T-cell (primary cell): ENCODE results near the gene WDFY4. TPM values are rescaled to one million over a fixed set of nuclear protein-coding genes. Genes with fewer than 3 reads are reported as not detected.

ENCODE experiments used
- ATAC-seq, 4 experiments: fragments of 200-7000 bp in 3 of 4; fragments of 150-1000 bp in 1 of 4; cut with Tn5 transposase; replicated peaks in 1 of 4; 1 replicate in 3 of 4; 2 replicates in 1 of 4; pipeline ENCODE4 v1.10.0; 2021; ENCODE audit warnings: moderate library complexity in 3 of 4, mild to moderate bottlenecking in 2 of 4, moderate number of reproducible peaks in 1 of 4
- CTCF ChIA-PET, 2 donors: fragments of 300-600 bp; sonication (Branson Sonifier 250); formaldehyde crosslinking; loops; one replicate each; lab custom pipeline; 2022; ENCODE audit warnings: antibody characterized with exemption in 2 of 2; lab: Charles Lee
- POLR2A ChIA-PET, 2 donors: fragments of 300-600 bp; sonication (Branson Sonifier 250); formaldehyde crosslinking; loops; one replicate each; lab custom pipeline; 2022; ENCODE audit warnings: antibody characterized with exemption in 2 of 2; lab: Charles Lee
- DNase-seq, 35 experiments: peaks; one replicate each; pipeline versions ENCODE4 v3.0.0 to v3.0.0-alpha.2; 2013 to 2023
- H3K27ac ChIP-seq: one replicate; pipeline ENCODE4 v1.5.1; 2013; ENCODE audit warnings: low read length
- H3K27me3 ChIP-seq, 2 experiments: replicated peaks in 1 of 2; 1 replicate in 1 of 2; 2 replicates in 1 of 2; pipeline versions ENCODE4 v1.6.1 to v1.7.0; 2013; ENCODE audit warnings: low read length in 1 of 2, mixed read lengths in 1 of 2; ENCODE audit not compliant: control insufficient read depth in 2 of 2, insufficient read depth in 2 of 2; ENCODE audit errors: extremely low read depth in 1 of 2
- H3K36me3 ChIP-seq, 2 donors: 1 replicate in 1 of 2; 2 replicates in 1 of 2; pipeline versions ENCODE4 v1.6.1 to v1.7.0; 2013; ENCODE audit warnings: low read length in 1 of 2; ENCODE audit not compliant: control insufficient read depth in 2 of 2, insufficient read depth in 1 of 2; ENCODE audit errors: extremely low read depth in 1 of 2
- H3K4me1 ChIP-seq, 2 experiments: 1 replicate in 1 of 2; 2 replicates in 1 of 2; pipeline versions ENCODE4 v1.6.1 to v1.7.0; 2013; ENCODE audit warnings: low read length in 2 of 2, mixed read lengths in 1 of 2; ENCODE audit not compliant: insufficient read depth in 2 of 2, control insufficient read depth in 1 of 2; ENCODE audit errors: extremely low read depth in 1 of 2
- H3K4me3 ChIP-seq, 2 donors: 1 replicate in 1 of 2; 2 replicates in 1 of 2; pipeline versions ENCODE4 v1.5.1 to v1.7.0; 2013; ENCODE audit warnings: mild to moderate bottlenecking in 2 of 2, low read length in 1 of 2, moderate library complexity in 1 of 2; ENCODE audit not compliant: control insufficient read depth in 1 of 2; ENCODE audit errors: extremely low read depth in 1 of 2
- H3K9me3 ChIP-seq: 2 replicates; pipeline ENCODE4 v1.7.0; 2013
- H3K27ac Mint-ChIP-seq, 2 donors: one replicate each; pipeline ENCODE4 v1.8.0; 2020 to 2021; ENCODE audit warnings: mild to moderate bottlenecking in 2 of 2, mixed read lengths in 2 of 2
- H3K27me3 Mint-ChIP-seq, 2 donors: one replicate each; pipeline ENCODE4 v1.8.0; 2021 to 2022; ENCODE audit warnings: mixed read lengths in 2 of 2
- H3K36me3 Mint-ChIP-seq: one replicate; pipeline ENCODE4 v1.8.0; 2021; ENCODE audit warnings: mixed read lengths
- H3K4me1 Mint-ChIP-seq, 3 donors: one replicate each; pipeline ENCODE4 v1.8.0; 2020 to 2022; ENCODE audit warnings: mixed read lengths in 3 of 3, mild to moderate bottlenecking in 1 of 3
- H3K4me3 Mint-ChIP-seq, 3 donors: one replicate each; pipeline ENCODE4 v1.8.0; 2020 to 2022; ENCODE audit warnings: mild to moderate bottlenecking in 3 of 3, mixed read lengths in 3 of 3, moderate library complexity in 3 of 3
- H3K9me3 Mint-ChIP-seq, 3 donors: one replicate each; pipeline ENCODE4 v1.8.0; 2020 to 2022; ENCODE audit warnings: mixed read lengths in 3 of 3
- WGBS: methylation state at CpG from one replicate; pipeline ENCODE4 v1.1.5; 2013; ENCODE audit warnings: missing lambda C conversion rate; ENCODE audit not compliant: insufficient coverage; 5-methylcytosine and 5-hydroxymethylcytosine counted together
- total RNA-seq, 35 experiments: library from RNA in 6 of 35; stranded (reverse) in 6 of 35; fragments of 120-200 nt in 1 of 35; gene quantifications; one replicate each; pipeline versions ENCODE4 v1.2.1 to v1.2.4 and lab custom pipeline; 2013 to 2026

Gene WDFY4
- total RNA-seq, 5 donors from 2014 or later (not counting 1 experiment from before 2014, with no cell fraction given), result 2.6 to 15.5 (median 4.2) TPM

GRCh38 chr10:48768926-48769325 lies 84.3 kb downstream of the WDFY4 start:
- no peak overlapping the region for H3K27ac ChIP-seq
- peaks cover 0 to 2% of the 10 kb centered on the region in 2 donors for H3K27me3 Mint-ChIP-seq
- POLR2A ChIA-PET, result no interaction called here
- no peak overlapping the region for H3K4me3 ChIP-seq
- CTCF ChIA-PET, result no interaction called here
- no peak overlapping the region for H3K4me3 Mint-ChIP-seq
- ATAC-seq (no peak), DNase-seq (no peak)
- H3K4me1 ChIP-seq, result no peaks in the 10 kb centered on the region
- H3K36me3 Mint-ChIP-seq, result no peaks in the 10 kb centered on the region
- H3K9me3 ChIP-seq, result no peaks in the 10 kb centered on the region
- H3K27me3 ChIP-seq, result peaks cover 0 to 4% of the 10 kb centered on the region in 2 experiments
- WGBS, result 78% methylated on average over 1 of the region's 4 CpGs
- H3K27ac Mint-ChIP-seq, result no peak overlapping the region
- H3K36me3 ChIP-seq, result no peaks in the 10 kb centered on the region
- no peaks in the 10 kb centered on the region for H3K4me1 Mint-ChIP-seq
- H3K9me3 Mint-ChIP-seq, result no peaks in the 10 kb centered on the region

DNA sequence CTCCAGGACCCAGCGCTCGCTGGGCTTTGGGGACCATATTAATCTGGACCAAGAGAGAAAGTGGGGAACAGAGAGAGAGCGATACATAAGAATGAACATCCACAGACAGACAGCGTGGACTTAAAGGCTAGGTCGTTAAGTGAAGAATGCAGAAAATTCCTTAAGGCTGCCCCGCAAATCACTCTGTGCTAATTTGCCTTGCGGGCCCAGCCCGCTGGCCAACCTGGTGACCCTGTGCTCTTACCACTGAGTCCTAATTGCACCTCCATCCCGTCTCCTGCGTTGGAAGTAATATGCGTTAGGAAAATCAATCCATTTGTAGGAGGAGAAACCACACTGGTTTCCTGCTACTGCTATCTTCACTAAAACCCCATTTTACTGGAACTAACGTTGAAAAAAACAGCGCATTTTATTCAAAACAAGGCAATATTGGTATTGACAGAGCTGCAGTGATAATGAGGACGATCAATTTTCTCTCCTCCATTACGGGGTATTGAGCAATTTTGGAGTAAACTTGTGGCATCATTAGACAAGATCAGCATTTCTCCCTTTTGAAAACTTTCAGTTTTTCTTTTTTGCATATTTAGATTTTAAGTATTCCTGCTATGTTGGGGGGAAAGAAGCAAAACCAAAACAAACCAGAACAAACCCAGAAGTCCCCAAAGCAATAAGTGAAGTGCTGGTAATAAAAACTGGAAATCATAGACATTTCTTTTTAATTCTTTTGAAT lies 85.2 kb downstream of the WDFY4 start:
- no peak overlapping the region for H3K27ac ChIP-seq
- H3K4me3 ChIP-seq, result no peak overlapping the region
- H3K4me1 ChIP-seq, result no peaks in the 10 kb centered on the region
- H3K36me3 ChIP-seq, result no peaks in the 10 kb centered on the region
- ChIA-PET CTCF (no interaction called here), POLR2A (no interaction called here)
- H3K9me3 Mint-ChIP-seq, result no peaks in the 10 kb centered on the region
- no peaks in the 10 kb centered on the region for H3K36me3 Mint-ChIP-seq
- H3K9me3 ChIP-seq, result no peaks in the 10 kb centered on the region
- no peak overlapping the region for H3K4me3 Mint-ChIP-seq
- no peak for DNase-seq
- no peak for ATAC-seq
- no peaks in the 10 kb centered on the region for H3K4me1 Mint-ChIP-seq
- H3K27me3 Mint-ChIP-seq, result peaks cover 1 to 2% of the 10 kb centered on the region in 2 donors
- WGBS, result 91% methylated on average over 9 of the region's 15 CpGs
- no peak overlapping the region for H3K27ac Mint-ChIP-seq
- H3K27me3 ChIP-seq, result peaks cover 0 to 12% of the 10 kb centered on the region in 2 experiments

- ChIA-PET CTCF (no interaction called here), POLR2A (no interaction called here)
- no peaks in the 10 kb centered on the region for H3K36me3 ChIP-seq
- ATAC-seq (no peak), DNase-seq (no peak)
- no peaks in the 10 kb centered on the region for H3K4me1 ChIP-seq
- Mint-ChIP-seq H3K27me3 (peaks cover 2 to 3% of the 10 kb centered on the region in 2 donors), H3K4me3 (no peak overlapping the region), H3K4me1 (no peaks in the 10 kb centered on the region), H3K27ac (no peak overlapping the region), H3K36me3 (no peaks in the 10 kb centered on the region), H3K9me3 (no peaks in the 10 kb centered on the region)
- no peak overlapping the region for H3K4me3 ChIP-seq
- WGBS, result 60% methylated on average over 1 of the region's 1 CpG
- no peaks in the 10 kb centered on the region for H3K9me3 ChIP-seq
- H3K27ac ChIP-seq, result no peak overlapping the region
- peaks cover 0 to 16% of the 10 kb centered on the region in 2 experiments for H3K27me3 ChIP-seq
Observed at GRCh38 chr10:48770561-48771089, 86.0 kb downstream of the WDFY4 start.

GRCh38 chr10:48771234-48771633 lies 86.6 kb downstream of the WDFY4 start:
- H3K27me3 Mint-ChIP-seq, result peaks cover 2 to 3% of the 10 kb centered on the region in 2 donors
- Histone ChIP-seq H3K27me3 (peaks cover 0 to 16% of the 10 kb centered on the region in 2 experiments), H3K36me3 (no peaks in the 10 kb centered on the region), H3K9me3 (no peaks in the 10 kb centered on the region), H3K4me3 (no peak overlapping the region), H3K4me1 (no peaks in the 10 kb centered on the region), H3K27ac (no peak overlapping the region)
- ChIA-PET CTCF (no interaction called here), POLR2A (no interaction called here)
- DNase-seq (no peak), ATAC-seq (no peak)
- H3K4me3 Mint-ChIP-seq, result no peak overlapping the region
- no peak overlapping the region for H3K27ac Mint-ChIP-seq
- H3K4me1 Mint-ChIP-seq, result no peaks in the 10 kb centered on the region
- H3K9me3 Mint-ChIP-seq, result no peaks in the 10 kb centered on the region
- whole genome bisulfite sequencing, result 71% methylated on average over 1 of the region's 4 CpGs
- H3K36me3 Mint-ChIP-seq, result no peaks in the 10 kb centered on the region

GRCh38 chr10:48772059-48772458 lies 87.4 kb downstream of the WDFY4 start:
- no peaks in the 10 kb centered on the region for H3K9me3 Mint-ChIP-seq
- ChIA-PET CTCF (no interaction called here), POLR2A (no interaction called here)
- no peaks in the 10 kb centered on the region for H3K4me1 Mint-ChIP-seq
- no peak overlapping the region for H3K4me3 Mint-ChIP-seq
- DNase-seq (no peak), ATAC-seq (no peak)
- H3K4me1 ChIP-seq, result no peaks in the 10 kb centered on the region
- no peak overlapping the region for H3K4me3 ChIP-seq
- H3K27me3 Mint-ChIP-seq, result peaks cover 2 to 3% of the 10 kb centered on the region in 2 donors
- H3K27me3 ChIP-seq, result peaks cover 0 to 16% of the 10 kb centered on the region in 2 experiments
- H3K9me3 ChIP-seq, result no peaks in the 10 kb centered on the region
- no peaks in the 10 kb centered on the region for H3K36me3 Mint-ChIP-seq
- WGBS, result 93% methylated on average over 10 of the region's 10 CpGs
- H3K27ac ChIP-seq, result no peak overlapping the region
- no peak overlapping the region for H3K27ac Mint-ChIP-seq
- H3K36me3 ChIP-seq, result no peaks in the 10 kb centered on the region

- peaks cover 2 to 3% of the 10 kb centered on the region in 2 donors for H3K27me3 Mint-ChIP-seq
- H3K4me3 Mint-ChIP-seq, result no peak overlapping the region
- ChIA-PET CTCF (no interaction called here), POLR2A (no interaction called here)
- Histone ChIP-seq H3K27ac (no peak overlapping the region), H3K4me1 (no peaks in the 10 kb centered on the region), H3K36me3 (no peaks in the 10 kb centered on the region), H3K27me3 (peaks cover 0 to 12% of the 10 kb centered on the region in 2 experiments), H3K4me3 (no peak overlapping the region), H3K9me3 (no peaks in the 10 kb centered on the region)
- no peak for ATAC-seq
- H3K27ac Mint-ChIP-seq, result no peak overlapping the region
- no peaks in the 10 kb centered on the region for H3K36me3 Mint-ChIP-seq
- no peak for DNase-seq
- WGBS, result 76% methylated on average over 2 of the region's 4 CpGs
- H3K4me1 Mint-ChIP-seq, result no peaks in the 10 kb centered on the region
- H3K9me3 Mint-ChIP-seq, result no peaks in the 10 kb centered on the region
Observed at GRCh38 chr10:48773580-48773979, 88.9 kb downstream of the WDFY4 start.
